HG02763 (cell line): ENCODE measurements around the gene CAMK2N1.

Source experiments
- ATAC-seq: cut with Tn5 transposase; IDR thresholded peaks from one replicate; pipeline ENCODE4 v1.9.1; 2021; ENCODE audit warnings: mild to moderate bottlenecking, moderate library complexity; ENCODE audit not compliant: unreplicated experiment

The CAMK2N1 gene

DNA sequence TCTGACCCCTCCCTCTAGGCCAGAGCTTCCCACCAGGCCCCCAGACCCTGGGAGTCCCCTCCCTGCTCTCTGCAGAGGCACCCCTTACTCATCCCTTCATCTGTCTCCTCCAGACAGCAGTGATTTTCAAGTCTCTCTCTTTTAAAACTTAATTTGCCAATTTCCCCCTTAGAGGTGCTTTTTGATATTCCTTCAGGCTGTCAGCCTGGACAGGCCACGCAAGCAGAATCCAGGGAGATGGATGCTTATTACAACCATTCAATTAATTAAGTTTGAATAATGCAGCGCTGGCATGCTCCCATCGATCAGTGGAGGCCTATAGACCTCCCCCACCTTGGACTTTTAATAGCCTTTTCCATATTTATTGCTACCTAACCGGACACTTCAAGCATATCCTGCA is 6.2 kb downstream of the CAMK2N1 start:
- ATAC-seq: no peak

DNA sequence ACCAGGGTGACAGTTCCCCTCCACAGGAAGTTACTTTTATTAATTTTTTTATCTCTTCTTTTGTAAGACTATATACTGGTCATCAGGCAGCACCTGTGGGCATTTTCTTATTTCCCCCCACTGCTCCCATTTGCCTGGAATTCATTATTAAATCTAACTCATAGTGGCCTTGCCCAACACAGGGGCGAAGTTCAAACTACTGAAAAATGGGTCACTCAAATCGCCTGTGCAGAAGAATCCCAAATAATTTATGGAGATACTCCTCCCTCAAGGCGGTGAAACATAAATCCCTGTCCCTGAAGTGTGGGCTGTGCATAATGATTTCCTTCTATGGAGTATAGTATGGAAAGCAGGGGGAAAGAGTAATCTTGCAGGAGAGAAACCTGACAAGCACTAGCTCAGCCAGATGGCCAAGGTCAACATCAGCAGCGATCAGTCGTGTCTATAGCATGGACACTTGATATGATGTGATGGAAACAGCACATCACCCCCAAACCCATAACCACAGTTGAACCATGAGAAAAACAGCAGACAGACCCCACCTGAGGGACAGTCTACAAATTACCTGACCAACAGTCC is 7.9 kb downstream of the CAMK2N1 start:
- ATAC-seq: no peak

- no peak for ATAC-seq
Observed at GRCh38 chr1:20477348-20478056, 8.5 kb downstream of the CAMK2N1 start.

- no peak for ATAC-seq
Observed at GRCh38 chr1:20476265-20477038, 9.6 kb downstream of the CAMK2N1 start.

DNA sequence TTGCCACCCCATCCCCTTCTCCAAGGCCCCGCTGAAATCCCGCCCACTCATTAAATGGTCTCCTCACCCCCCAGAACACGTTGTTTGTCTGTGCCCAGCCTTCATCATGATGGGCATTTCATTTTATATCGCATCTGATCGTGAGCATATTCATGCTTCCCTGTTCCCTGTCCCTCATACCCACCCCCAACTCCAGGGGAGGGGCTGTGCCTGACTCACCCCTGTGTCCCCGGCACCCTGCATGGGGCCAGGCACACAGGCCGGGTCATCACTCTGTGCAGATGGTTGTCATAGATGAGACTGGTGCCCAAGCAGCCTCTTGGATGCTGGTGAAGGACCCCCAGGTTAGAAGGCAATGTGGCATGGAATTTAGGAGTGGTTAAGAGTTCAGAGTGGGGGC is 11.0 kb downstream of the CAMK2N1 start:
- no peak for ATAC-seq

GRCh38 chr1:20474333-20474975 is 11.6 kb downstream of the CAMK2N1 start:
- ATAC-seq: no peak

GRCh38 chr1:20473894-20474293 is 12.1 kb downstream of the CAMK2N1 start:
- ATAC-seq: no peak

DNA sequence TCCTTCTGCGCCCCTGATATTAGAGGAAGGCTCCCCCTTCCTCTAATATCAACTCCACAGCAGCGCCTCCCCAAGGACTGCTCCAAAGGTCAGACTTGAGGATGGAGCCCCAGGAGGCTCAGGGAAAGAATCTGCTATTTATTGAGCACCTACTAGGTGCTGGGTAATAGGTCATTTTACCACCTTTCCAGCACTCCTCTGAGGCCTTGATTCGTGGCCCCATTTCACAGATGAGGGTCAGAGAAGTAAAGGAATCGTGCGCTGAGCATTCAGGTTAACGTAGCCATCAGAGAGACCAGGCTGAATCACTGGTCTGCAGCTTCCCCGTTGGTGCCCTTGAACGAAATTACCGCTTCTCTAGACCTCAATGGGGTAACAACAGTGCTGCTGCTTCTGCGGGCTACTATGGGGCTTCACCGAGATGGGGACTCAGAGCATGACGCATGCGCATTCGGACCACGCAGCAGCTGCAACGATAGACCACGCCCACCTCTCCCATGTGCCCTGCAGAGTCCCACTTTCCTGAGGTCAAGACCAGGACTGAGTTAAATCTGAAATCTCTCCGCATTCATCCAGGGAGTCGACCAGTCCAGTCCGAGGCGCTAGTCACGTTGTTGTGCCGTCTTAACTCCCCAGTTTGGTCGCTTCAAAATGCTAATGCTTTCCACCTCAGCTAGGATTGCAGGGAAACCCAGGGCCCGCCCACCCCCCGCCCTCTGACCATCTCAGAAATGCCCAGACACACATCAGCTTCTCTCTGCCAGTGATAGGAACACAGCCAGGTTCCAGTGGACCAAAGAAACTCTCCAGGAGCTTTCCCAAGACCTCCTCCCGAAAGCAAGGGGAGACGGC is 12.9 kb downstream of the CAMK2N1 start:
- no peak for ATAC-seq

DNA sequence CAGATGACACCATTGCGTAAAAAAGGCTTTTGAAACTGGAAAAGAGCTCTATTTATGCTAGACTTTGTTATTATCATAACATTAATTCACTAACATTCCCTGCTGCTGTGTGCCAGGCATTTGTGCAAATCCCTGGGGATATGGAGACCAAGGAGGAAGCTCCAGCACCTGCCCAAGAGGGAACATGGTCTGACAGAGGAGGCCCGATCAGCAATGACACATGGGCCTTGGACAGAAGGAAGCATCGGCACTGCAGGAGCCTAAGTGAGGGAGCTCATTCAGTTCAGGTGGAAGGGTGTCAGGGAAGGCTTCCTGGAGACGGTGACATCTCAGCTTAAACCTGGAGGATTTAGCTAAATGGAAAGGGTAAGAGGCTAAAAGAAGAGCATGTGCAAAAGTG is 13.9 kb downstream of the CAMK2N1 start:
- no peak for ATAC-seq

DNA sequence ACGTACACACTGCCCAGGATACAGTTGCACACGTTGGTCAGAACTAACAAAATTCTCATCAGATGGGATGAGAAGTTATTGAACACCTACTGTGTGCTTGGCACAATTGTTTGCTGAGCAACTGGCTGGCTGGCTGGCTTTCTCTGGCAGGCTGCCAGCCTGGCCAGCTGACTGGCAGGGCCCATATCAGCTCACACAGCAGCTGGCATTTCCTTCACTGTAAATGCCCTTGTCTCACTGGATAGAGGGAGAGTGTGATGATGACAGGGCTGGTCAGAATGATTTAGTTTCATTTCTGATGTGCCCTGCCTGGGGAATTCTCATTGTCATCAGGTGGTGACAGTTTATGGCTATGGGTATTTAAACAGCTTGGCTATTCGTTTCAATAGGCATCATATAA is 15.8 kb downstream of the CAMK2N1 start:
- ATAC-seq: no peak

DNA sequence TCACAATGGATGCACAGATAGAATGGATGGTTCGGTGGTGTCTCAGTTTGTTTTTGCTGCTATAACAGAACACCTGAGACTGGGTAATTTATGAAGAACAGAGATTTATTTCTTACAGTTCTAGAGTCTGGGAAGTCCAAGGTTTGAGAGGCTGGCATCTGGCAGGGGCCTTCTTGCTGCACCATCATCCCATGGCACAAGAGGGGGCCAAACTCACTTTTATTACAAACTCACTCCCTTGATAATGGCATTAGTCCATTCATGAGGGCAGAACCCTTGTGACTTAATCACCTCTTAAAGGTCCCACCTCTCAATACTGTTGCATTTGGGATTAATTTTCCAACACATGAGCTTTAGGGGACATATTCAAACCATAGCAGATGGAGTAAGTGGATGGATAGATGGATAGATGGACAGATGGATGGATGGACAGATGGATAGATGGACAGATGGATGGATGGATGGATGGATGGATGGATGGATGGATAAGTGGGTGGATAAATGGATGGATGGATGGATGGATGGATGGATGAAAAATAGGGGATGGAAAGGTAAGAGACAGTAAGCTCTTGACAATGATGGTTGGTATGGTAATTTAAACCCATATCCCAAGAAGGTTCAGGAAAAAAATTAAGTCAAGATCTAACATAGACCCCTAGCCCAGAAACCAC is 16.5 kb downstream of the CAMK2N1 start:
- ATAC-seq: no peak

GRCh38 chr1:20466273-20466672 is 19.7 kb downstream of the CAMK2N1 start:
- no peak for ATAC-seq

DNA sequence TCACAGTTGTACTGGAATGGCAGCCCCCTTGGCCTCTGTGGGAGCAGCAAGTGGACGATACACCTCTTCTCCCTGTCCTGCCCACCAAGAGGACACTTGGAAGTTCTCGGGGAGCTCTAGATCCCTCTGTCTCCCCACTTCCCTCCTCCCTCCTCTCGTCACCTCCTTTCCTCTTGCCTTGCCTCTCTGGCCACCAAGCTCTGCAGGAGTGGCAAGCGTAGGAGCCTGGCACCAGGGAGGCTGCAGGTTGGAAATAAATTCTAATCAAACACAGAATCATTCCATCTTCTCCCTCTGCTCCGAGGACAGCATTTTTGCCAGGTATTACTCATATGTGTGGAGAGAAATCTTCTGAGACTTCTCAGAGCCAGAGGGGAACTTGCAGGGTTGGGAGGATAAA is 20.8 kb downstream of the CAMK2N1 start:
- ATAC-seq: no peak

DNA sequence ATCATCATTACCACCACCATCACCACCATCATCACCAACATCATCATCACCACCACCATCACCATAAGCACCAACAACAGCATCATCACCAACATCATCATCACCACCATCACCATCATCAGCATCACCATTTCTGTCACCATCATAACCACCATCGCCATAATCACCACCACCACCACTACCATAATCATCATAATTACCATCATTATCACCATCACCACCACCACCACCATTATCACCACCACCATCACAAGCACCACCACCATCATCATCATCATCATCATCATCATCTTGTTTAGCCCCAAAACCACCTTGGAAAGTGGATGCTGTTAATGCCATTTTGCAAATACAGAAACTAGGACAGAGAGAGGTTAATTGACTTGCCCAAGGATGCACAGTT is 22.5 kb downstream of the CAMK2N1 start:
- ATAC-seq: no peak

DNA sequence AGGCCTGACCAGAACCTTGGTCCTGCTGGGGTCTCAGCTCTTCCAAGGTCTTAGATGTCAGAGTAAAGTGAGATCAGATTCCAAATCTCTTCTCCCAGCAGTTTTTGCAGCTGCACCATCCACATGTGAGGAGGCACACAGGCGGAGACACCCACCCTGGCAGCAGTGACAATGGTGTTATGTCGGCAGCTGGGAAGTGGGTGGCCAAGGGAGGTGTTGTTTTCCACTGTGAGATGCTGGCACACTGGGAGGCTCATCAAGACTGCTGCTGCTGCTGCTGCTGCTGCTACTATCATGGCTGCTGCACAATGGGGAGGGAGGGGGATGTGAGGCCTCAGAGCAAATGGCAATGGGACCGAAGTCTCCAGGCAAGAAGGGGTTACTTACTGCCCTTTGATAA is 23.6 kb downstream of the CAMK2N1 start:
- no peak for ATAC-seq

DNA sequence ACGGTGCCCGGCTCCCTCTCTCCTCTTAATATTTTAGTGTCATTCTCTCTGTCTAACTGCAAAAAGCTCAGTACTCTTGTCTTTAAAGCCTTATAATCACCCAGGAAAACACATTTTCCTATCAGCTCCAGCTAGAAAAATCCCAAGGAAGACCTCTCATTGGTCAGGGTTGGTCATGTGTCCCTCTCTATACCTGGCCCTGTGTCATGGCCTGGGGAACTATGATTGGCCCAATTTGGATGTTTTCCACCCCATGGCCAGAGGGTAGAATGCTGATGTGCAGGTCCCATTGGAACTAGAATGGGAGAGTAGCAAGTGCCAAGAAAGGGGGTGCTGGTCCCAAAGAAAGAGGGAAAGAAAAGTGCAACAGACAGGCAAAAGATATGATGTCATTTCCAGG is 27.3 kb downstream of the CAMK2N1 start:
- no peak for ATAC-seq

DNA sequence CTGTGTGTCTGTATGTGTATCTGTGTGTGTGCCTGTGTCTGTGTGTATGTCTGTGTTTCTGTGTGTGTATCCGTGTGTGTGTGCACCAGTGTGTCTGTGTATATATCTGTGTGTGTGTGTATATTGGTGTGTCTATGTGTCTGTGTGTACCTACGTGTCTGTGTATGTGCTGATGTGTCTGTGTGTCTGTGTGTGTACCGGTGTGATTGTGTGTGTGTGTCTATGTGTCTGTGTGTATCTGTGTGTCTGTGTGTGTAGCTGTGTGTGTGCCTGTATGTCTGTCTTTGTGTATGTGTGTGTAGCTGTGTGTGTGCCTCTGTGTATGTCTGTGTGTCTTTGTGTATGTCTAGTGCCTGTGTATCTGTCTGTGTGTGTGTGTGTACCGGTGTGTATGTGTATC is 32.0 kb downstream of the CAMK2N1 start:
- no peak for ATAC-seq

DNA sequence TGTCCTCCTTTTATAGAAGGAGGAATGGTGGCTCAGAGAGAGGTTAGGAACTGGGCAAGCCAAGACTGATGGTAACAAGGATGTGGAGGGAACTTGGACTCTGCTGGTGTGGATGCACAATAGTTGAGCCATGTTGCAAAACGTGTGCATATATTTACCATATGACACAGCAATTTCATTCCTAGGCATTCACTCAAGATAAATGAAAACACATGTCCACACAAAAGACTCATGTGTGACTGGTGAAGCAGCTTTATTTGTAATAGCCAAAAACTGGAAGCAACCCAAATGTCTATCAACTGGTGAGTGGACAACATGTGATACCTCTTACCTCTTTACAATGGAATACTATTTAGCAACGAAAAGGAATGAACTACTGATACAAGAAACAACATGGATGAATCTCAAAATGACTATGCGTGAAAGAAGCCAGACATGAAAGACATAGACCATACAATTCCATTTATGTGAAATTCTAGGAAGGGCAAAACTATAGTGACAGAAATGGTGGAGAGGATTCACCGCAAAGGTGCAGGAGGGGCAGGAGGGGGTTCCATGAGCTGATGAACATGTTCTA is 36.2 kb downstream of the CAMK2N1 start:
- ATAC-seq: no peak

DNA sequence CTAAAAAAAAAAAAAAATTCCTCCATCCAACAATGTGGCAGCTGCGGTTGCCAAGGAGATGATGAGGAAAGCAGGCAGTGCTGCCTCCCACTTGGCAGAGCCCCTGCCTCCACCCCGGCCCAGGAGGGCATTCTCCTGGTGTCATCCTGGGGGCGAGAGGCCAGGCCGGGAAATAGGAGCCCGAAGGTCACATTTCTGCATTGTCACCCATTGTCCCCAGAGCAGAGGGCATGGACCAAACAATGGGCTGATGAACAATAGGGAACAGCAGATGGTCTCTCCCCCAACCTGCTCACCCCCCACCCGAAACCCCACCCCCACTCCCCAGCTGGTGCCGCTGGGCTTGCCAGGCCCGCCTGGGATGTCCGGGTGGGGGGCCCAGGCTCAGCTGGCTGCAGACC is 37.3 kb downstream of the CAMK2N1 start:
- ATAC-seq: no peak

- no peak for ATAC-seq
Observed at GRCh38 chr1:20447794-20448193, 38.2 kb downstream of the CAMK2N1 start.
